Panc1 (cell line): ENCODE measurements around the gene PRMT5.

Experiments used
- POLR2AphosphoS5 ChIP-seq: IDR thresholded peaks from 2 replicates; pipeline ENCODE4 v1.6.1; 2012; ENCODE audit warnings: mild to moderate bottlenecking, low read depth, low read length, moderate library complexity
- SIN3A ChIP-seq: IDR thresholded peaks from 2 replicates; pipeline ENCODE4 v1.6.1; 2012; ENCODE audit warnings: low read depth, mild to moderate bottlenecking, low read length, moderate library complexity, borderline replicate concordance; ENCODE audit not compliant: insufficient read depth
- TF ChIP-seq, protein P1 (sequence below): fragments of 450-650 bp; IDR thresholded peaks from 2 replicates; pipeline ENCODE4 v1.5.1; 2017; ENCODE audit warnings: mild to moderate bottlenecking
- TF ChIP-seq, protein P2 (sequence below), 2 experiments: IDR thresholded peaks; 2 replicates each; pipeline ENCODE4 v1.6.1; 2011 to 2012; ENCODE audit warnings: low read depth in 2 of 2, control low read depth in 1 of 2, low read length in 1 of 2, mild to moderate bottlenecking in 1 of 2, moderate library complexity in 1 of 2; ENCODE audit not compliant: insufficient read depth in 1 of 2

DNA sequence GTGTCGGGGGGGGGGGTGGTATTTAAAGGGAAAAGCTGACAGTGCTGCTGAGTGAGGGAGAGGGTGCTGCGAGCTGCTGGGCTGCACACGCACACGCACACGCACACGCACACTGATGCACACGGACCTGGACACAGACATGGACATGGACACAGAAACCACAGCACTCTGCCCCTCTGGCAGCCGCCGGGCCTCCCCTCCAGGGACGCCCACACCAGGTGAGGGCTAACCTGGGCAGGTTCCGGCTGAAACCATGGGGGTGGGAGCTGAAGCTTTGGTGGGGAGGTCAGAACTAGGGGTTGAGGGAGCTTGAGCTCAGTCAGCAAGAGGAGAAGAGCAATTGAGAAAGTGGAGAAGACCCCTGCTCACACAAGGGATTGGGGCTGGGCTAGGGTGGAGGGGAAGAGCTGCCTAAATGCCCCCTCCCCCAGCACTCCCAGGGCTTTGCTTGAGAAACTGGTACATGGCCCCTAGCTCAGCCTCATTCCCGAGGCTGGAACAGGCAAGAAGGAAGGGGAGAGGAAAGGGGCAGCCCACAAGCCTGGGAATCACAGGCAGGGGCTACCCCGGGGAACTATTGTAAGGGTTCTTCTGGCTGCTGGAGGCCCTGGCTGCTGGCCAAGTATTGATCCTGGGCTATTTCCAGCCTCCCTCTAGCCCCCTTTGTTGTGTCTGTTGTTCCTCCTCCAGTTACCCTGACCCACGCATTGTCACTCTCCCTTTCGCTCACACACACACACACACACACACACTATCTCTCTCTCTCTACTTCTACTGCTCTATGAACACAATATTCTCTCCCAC lies 45.8 kb downstream of the PRMT5 start, which contains the start of gene REM2:
- TF ChIP-seq, protein P1, sequence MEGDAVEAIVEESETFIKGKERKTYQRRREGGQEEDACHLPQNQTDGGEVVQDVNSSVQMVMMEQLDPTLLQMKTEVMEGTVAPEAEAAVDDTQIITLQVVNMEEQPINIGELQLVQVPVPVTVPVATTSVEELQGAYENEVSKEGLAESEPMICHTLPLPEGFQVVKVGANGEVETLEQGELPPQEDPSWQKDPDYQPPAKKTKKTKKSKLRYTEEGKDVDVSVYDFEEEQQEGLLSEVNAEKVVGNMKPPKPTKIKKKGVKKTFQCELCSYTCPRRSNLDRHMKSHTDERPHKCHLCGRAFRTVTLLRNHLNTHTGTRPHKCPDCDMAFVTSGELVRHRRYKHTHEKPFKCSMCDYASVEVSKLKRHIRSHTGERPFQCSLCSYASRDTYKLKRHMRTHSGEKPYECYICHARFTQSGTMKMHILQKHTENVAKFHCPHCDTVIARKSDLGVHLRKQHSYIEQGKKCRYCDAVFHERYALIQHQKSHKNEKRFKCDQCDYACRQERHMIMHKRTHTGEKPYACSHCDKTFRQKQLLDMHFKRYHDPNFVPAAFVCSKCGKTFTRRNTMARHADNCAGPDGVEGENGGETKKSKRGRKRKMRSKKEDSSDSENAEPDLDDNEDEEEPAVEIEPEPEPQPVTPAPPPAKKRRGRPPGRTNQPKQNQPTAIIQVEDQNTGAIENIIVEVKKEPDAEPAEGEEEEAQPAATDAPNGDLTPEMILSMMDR: no peak
- TF ChIP-seq POLR2AphosphoS5: no peak
- TF ChIP-seq, protein P2, sequence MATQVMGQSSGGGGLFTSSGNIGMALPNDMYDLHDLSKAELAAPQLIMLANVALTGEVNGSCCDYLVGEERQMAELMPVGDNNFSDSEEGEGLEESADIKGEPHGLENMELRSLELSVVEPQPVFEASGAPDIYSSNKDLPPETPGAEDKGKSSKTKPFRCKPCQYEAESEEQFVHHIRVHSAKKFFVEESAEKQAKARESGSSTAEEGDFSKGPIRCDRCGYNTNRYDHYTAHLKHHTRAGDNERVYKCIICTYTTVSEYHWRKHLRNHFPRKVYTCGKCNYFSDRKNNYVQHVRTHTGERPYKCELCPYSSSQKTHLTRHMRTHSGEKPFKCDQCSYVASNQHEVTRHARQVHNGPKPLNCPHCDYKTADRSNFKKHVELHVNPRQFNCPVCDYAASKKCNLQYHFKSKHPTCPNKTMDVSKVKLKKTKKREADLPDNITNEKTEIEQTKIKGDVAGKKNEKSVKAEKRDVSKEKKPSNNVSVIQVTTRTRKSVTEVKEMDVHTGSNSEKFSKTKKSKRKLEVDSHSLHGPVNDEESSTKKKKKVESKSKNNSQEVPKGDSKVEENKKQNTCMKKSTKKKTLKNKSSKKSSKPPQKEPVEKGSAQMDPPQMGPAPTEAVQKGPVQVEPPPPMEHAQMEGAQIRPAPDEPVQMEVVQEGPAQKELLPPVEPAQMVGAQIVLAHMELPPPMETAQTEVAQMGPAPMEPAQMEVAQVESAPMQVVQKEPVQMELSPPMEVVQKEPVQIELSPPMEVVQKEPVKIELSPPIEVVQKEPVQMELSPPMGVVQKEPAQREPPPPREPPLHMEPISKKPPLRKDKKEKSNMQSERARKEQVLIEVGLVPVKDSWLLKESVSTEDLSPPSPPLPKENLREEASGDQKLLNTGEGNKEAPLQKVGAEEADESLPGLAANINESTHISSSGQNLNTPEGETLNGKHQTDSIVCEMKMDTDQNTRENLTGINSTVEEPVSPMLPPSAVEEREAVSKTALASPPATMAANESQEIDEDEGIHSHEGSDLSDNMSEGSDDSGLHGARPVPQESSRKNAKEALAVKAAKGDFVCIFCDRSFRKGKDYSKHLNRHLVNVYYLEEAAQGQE (IDR thresholded peaks at IDR 0.05; ENCODE audit: insufficient read depth in 1 of 2, low read depth in 2 of 2, low read length in 1 of 2): no peak
- TF ChIP-seq SIN3A: no peak
